Measurements from ENCODE around the gene TSHZ2.

TSHZ2 gene

GRCh38 chr20:53202777-53203176 lies 230.6 kb downstream of the TSHZ2 start:
- no peak overlapping the region for H3K4me3 ChIP-seq (replicated peaks; ENCODE audit: low read depth, low read length)
- no peak for TF ChIP-seq CTCF (IDR thresholded peaks at IDR 0.05; ENCODE audit: low read depth, low read length, missing control alignments)
- no peak for DNase-seq (ENCODE audit: extremely low read depth, low read depth)

- DNase-seq (ENCODE audit: extremely low read depth, low read depth) = no peak
- TF ChIP-seq CTCF (IDR thresholded peaks at IDR 0.05; ENCODE audit: low read depth, low read length, missing control alignments) = no peak
- no peak overlapping the region for H3K4me3 ChIP-seq (replicated peaks; ENCODE audit: low read depth, low read length)
Measured at GRCh38 chr20:53205046-53205445, 232.9 kb downstream of the TSHZ2 start.

GRCh38 chr20:53208110-53208832 lies 236.1 kb downstream of the TSHZ2 start:
- no peak overlapping the region for H3K4me3 ChIP-seq (replicated peaks; ENCODE audit: low read depth, low read length)
- DNase-seq (ENCODE audit: extremely low read depth, low read depth) = no peak
- no peak for TF ChIP-seq CTCF (IDR thresholded peaks at IDR 0.05; ENCODE audit: low read depth, low read length, missing control alignments)

GRCh38 chr20:53210041-53210440 lies 237.9 kb downstream of the TSHZ2 start:
- no peak overlapping the region for H3K4me3 ChIP-seq (replicated peaks; ENCODE audit: low read depth, low read length)
- TF ChIP-seq CTCF (IDR thresholded peaks at IDR 0.05; ENCODE audit: low read depth, low read length, missing control alignments) = no peak
- DNase-seq (ENCODE audit: extremely low read depth, low read depth) = no peak

- no peak overlapping the region for H3K4me3 ChIP-seq (replicated peaks; ENCODE audit: low read depth, low read length)
- DNase-seq (ENCODE audit: extremely low read depth, low read depth) = no peak
- TF ChIP-seq CTCF (IDR thresholded peaks at IDR 0.05; ENCODE audit: low read depth, low read length, missing control alignments) = no peak
Measured at GRCh38 chr20:53210931-53211330, 238.8 kb downstream of the TSHZ2 start.

- H3K4me3 ChIP-seq (replicated peaks; ENCODE audit: low read depth, low read length) = no peak overlapping the region
Measured at GRCh38 chr20:53212018-53212417, 239.9 kb downstream of the TSHZ2 start.

More at GRCh38 chr20:53212018-53212417, 239.9 kb downstream of the TSHZ2 start:
- no peak for TF ChIP-seq CTCF (IDR thresholded peaks at IDR 0.05; ENCODE audit: low read depth, low read length, missing control alignments)
- no peak for DNase-seq (ENCODE audit: extremely low read depth, low read depth)
